Epithelial cell of esophagus (primary cell): ENCODE results near the gene PLA2G4E.

Source experiments
- DNase-seq: peaks from one replicate; pipeline ENCODE4 v3.0.0; 2010; ENCODE audit warnings: low read depth
- H3K4me3 ChIP-seq: 2 replicates; pipeline ENCODE4 v1.5.1; 2011; ENCODE audit warnings: mild to moderate bottlenecking, low read length, control low read depth
- TF ChIP-seq, protein P1 (sequence below): IDR thresholded peaks from 2 replicates; pipeline ENCODE4 v1.5.1; 2011; ENCODE audit warnings: low read depth, mild to moderate bottlenecking, low read length, control low read depth, inconsistent platforms; ENCODE audit not compliant: insufficient read depth; ENCODE audit errors: missing control alignments

The PLA2G4E gene

GRCh38 chr15:42060477-42060763 lies 39.6 kb upstream of the PLA2G4E start:
- no peak for DNase-seq
- no peak overlapping the region for H3K4me3 ChIP-seq
- TF ChIP-seq, protein P1, sequence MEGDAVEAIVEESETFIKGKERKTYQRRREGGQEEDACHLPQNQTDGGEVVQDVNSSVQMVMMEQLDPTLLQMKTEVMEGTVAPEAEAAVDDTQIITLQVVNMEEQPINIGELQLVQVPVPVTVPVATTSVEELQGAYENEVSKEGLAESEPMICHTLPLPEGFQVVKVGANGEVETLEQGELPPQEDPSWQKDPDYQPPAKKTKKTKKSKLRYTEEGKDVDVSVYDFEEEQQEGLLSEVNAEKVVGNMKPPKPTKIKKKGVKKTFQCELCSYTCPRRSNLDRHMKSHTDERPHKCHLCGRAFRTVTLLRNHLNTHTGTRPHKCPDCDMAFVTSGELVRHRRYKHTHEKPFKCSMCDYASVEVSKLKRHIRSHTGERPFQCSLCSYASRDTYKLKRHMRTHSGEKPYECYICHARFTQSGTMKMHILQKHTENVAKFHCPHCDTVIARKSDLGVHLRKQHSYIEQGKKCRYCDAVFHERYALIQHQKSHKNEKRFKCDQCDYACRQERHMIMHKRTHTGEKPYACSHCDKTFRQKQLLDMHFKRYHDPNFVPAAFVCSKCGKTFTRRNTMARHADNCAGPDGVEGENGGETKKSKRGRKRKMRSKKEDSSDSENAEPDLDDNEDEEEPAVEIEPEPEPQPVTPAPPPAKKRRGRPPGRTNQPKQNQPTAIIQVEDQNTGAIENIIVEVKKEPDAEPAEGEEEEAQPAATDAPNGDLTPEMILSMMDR, result no peak

- TF ChIP-seq, protein P1, result peak; percentile 94
- H3K4me3 ChIP-seq, result no peak overlapping the region
- peak; percentile 56 for DNase-seq
Measured at GRCh38 chr15:42059661-42060476, 39.0 kb upstream of the PLA2G4E start.

GRCh38 chr15:42058791-42059190 lies 37.9 kb upstream of the PLA2G4E start:
- TF ChIP-seq, protein P1, result no peak
- no peak for DNase-seq
- no peak overlapping the region for H3K4me3 ChIP-seq

DNA sequence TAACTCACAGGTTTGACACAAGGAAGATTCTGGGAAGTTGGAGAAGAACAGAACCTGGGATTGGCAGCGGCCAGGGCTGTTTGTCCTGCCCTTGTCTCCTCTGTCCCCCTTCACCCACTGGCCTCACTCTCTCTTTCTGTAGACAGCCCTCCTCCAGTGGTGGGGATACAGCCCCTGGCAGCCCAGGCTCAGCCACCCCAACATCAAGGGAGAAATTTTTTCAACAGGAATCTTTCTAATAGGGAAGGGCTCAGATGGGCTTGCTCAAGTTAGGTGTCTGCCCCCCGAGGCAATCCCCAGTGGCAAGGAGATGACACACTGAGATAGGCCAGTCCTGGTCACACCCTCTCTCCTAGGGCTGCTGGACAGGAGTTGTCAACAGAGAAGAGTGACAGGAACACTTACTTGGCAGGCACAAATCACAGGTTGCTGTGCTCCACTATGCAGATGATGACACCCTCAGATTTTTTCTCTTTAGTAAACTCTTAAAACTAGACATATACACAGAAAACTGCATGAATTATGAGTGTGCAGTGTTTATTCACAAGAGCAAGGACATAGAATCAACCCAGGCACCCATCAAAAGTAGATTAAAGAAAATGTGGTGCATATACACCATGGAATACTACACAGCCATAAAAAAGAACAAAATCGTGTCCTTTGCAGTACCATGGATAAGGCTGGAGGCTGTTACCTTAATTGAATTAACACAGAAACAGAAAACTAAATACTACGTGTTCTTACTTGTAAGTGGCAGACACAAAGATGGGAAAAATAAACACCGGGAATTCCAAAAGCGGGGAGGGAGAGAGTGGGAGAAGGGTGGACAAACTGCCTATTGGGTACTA lies 37.2 kb upstream of the PLA2G4E start:
- peak; percentile 77 for DNase-seq
- TF ChIP-seq, protein P1, result no peak
- H3K4me3 ChIP-seq, result no peak overlapping the region

- DNase-seq, result peak; percentile 100
- peak overlapping the region; percentile 48 for H3K4me3 ChIP-seq
- TF ChIP-seq, protein P1, result peak; percentile 52
Measured at GRCh38 chr15:42056934-42057798, 36.3 kb upstream of the PLA2G4E start.

DNA sequence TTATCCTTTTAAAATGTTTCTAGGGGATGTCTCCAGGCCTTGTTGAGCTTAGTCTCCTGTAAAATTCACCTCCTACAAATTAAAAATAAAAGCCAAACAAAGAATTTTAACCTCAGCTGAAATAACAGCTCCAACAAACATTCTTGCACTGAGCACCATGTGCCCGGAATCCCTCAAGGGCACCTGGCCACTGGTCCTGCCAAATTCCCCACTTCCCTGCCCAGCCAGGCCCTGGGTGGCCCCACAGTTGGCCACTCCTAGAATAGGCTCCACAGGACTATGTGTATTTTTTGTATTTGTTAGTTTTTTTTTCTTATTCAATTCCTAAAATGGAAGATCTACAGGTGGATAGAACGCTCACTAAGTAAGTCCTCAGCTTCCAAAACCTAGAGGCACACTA lies 33.1 kb upstream of the PLA2G4E start:
- TF ChIP-seq, protein P1, result no peak
- H3K4me3 ChIP-seq, result no peak overlapping the region
- DNase-seq, result no peak
